K562 (cell line): Measurements from ENCODE around the gene CNIH3.
A peak's percentile ranks its signal among the peaks of the same experiment; 100 is the strongest.

ENCODE experiments used
- CREM ChIP-seq: IDR thresholded peaks from 2 replicates; pipeline ENCODE4 v1.6.1; 2014; ENCODE audit warnings: antibody characterized with exemption, low read depth
- HCFC1 ChIP-seq: IDR thresholded peaks from 2 replicates; pipeline ENCODE4 v1.6.1; 2012; ENCODE audit warnings: low read depth, low read length, improper control_type of control experiment
- KAT8 ChIP-seq: fragments of 450-650 bp; IDR thresholded peaks from 2 replicates; pipeline ENCODE4 v1.6.1; 2016; ENCODE audit warnings: low read depth, mild to moderate bottlenecking
- MEIS2 ChIP-seq: fragments of 450-650 bp; IDR thresholded peaks from 2 replicates; pipeline ENCODE4 v1.6.1; 2014; ENCODE audit warnings: mild to moderate bottlenecking; ENCODE audit not compliant: partially characterized antibody
- POLR2A ChIP-seq: fragments of 450-650 bp; conservative IDR thresholded peaks from 2 replicates; pipeline ENCODE4 v1.6.1; 2016
- SMARCC2 ChIP-seq: fragments of 450-650 bp; IDR thresholded peaks from 2 replicates; pipeline ENCODE4 v1.6.1; 2017; ENCODE audit warnings: antibody characterized with exemption, moderate library complexity, mild to moderate bottlenecking, low read depth
- SP1 ChIP-seq: sonication (generic); formaldehyde crosslinking; IDR thresholded peaks from 2 replicates; pipeline ENCODE4 v1.8.1; 2022; ENCODE audit warnings: mild to moderate bottlenecking, missing genetic modification reagents
- ZNF3 ChIP-seq: fragments of 250-450 bp; sonication (Bioruptor Pico); IDR thresholded peaks from 2 replicates; pipeline ENCODE4 v1.5.0; 2021; ENCODE audit warnings: mild to moderate bottlenecking, moderate library complexity
- ZNF354B ChIP-seq: fragments of 250-450 bp; sonication (Bioruptor Pico); IDR thresholded peaks from 2 replicates; pipeline ENCODE4 v1.4.0; 2020
- TF ChIP-seq, protein P1 (sequence below), 2 experiments: fragments of 450-650 bp in 1 of 2; sonication (generic) in 1 of 2; formaldehyde crosslinking in 1 of 2; IDR thresholded peaks; 2 replicates each; pipeline versions ENCODE4 v1.7.1 to v1.9.0; 2016 to 2022; ENCODE audit warnings: inconsistent platforms in 1 of 2, mild to moderate bottlenecking in 1 of 2, missing genetic modification reagents in 1 of 2
- TF ChIP-seq, protein P2 (sequence below): fragments of 450-650 bp; IDR thresholded peaks from 2 replicates; pipeline ENCODE4 v1.6.1; 2016; ENCODE audit warnings: low read depth, mild to moderate bottlenecking, moderate library complexity
- TF ChIP-seq, protein P3 (sequence below): fragments of 250-450 bp; sonication (Bioruptor Pico); IDR thresholded peaks from 2 replicates; pipeline ENCODE4 v1.4.0; 2020; ENCODE audit warnings: mild to moderate bottlenecking, moderate library complexity

DNA sequence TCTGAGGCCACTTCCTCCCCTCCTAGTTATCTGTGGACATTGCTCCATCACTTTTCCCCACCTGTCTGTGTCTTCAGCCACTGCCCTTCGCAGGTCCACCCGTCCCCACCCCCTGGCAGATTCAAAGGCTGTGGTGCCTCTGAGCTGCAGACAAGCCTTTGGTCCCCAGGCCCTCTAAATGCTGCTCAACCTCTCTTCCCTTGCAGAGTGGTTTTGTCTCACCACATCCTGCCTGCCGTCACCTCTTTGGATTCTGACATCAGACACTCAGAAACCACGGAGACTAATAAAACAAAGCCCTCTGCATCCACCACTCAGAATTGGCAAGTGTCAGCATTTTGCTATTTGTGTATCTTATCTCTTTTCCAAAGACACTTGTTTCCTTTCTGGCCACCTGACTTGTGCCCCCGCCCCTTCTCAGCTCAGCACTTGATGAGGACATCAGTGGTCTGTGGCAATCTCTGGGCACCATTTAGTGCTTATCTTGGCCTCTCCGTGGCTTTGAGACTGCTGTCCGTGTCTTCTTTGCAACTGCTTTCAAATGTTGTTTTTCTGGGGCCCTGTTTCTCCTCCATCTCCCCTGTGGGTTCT is 7.7 kb downstream of the CNIH3 start:
- TF ChIP-seq POLR2A (no peak), SMARCC2 (no peak), ZNF354B (CRISPR knock-in tag) (no peak), KAT8 (no peak), CREM (0 out of 2 replicates have a peak, but pooled peaks have one; percentile 41), ZNF3 (CRISPR knock-in tag) (no peak), MEIS2 (no peak), HCFC1 (no peak), SP1 (CRISPR knock-in tag) (no peak)
- TF ChIP-seq, protein P1, sequence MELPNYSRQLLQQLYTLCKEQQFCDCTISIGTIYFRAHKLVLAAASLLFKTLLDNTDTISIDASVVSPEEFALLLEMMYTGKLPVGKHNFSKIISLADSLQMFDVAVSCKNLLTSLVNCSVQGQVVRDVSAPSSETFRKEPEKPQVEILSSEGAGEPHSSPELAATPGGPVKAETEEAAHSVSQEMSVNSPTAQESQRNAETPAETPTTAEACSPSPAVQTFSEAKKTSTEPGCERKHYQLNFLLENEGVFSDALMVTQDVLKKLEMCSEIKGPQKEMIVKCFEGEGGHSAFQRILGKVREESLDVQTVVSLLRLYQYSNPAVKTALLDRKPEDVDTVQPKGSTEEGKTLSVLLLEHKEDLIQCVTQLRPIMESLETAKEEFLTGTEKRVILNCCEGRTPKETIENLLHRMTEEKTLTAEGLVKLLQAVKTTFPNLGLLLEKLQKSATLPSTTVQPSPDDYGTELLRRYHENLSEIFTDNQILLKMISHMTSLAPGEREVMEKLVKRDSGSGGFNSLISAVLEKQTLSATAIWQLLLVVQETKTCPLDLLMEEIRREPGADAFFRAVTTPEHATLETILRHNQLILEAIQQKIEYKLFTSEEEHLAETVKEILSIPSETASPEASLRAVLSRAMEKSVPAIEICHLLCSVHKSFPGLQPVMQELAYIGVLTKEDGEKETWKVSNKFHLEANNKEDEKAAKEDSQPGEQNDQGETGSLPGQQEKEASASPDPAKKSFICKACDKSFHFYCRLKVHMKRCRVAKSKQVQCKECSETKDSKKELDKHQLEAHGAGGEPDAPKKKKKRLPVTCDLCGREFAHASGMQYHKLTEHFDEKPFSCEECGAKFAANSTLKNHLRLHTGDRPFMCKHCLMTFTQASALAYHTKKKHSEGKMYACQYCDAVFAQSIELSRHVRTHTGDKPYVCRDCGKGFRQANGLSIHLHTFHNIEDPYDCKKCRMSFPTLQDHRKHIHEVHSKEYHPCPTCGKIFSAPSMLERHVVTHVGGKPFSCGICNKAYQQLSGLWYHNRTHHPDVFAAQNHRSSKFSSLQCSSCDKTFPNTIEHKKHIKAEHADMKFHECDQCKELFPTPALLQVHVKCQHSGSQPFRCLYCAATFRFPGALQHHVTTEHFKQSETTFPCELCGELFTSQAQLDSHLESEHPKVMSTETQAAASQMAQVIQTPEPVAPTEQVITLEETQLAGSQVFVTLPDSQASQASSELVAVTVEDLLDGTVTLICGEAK (IDR thresholded peaks at IDR 0.05), result no peak
- TF ChIP-seq, protein P1 (CRISPR knock-in tag; IDR thresholded peaks at IDR 0.05), result no peak
- TF ChIP-seq, protein P2, sequence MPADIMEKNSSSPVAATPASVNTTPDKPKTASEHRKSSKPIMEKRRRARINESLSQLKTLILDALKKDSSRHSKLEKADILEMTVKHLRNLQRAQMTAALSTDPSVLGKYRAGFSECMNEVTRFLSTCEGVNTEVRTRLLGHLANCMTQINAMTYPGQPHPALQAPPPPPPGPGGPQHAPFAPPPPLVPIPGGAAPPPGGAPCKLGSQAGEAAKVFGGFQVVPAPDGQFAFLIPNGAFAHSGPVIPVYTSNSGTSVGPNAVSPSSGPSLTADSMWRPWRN, result no peak
- TF ChIP-seq, protein P3, sequence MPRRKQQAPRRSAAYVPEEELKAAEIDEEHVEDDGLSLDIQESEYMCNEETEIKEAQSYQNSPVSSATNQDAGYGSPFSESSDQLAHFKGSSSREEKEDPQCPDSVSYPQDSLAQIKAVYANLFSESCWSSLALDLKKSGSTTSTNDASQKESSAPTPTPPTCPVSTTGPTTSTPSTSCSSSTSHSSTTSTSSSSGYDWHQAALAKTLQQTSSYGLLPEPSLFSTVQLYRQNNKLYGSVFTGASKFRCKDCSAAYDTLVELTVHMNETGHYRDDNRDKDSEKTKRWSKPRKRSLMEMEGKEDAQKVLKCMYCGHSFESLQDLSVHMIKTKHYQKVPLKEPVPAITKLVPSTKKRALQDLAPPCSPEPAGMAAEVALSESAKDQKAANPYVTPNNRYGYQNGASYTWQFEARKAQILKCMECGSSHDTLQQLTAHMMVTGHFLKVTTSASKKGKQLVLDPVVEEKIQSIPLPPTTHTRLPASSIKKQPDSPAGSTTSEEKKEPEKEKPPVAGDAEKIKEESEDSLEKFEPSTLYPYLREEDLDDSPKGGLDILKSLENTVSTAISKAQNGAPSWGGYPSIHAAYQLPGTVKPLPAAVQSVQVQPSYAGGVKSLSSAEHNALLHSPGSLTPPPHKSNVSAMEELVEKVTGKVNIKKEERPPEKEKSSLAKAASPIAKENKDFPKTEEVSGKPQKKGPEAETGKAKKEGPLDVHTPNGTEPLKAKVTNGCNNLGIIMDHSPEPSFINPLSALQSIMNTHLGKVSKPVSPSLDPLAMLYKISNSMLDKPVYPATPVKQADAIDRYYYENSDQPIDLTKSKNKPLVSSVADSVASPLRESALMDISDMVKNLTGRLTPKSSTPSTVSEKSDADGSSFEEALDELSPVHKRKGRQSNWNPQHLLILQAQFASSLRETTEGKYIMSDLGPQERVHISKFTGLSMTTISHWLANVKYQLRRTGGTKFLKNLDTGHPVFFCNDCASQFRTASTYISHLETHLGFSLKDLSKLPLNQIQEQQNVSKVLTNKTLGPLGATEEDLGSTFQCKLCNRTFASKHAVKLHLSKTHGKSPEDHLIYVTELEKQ (CRISPR knock-in tag), result no peak
